Endothelial cell of umbilical vein (primary cell): ENCODE measurements around the gene TBX21.

Experiments
- FOS ChIP-seq: IDR thresholded peaks from 2 replicates; pipeline ENCODE4 v1.6.1; 2011; ENCODE audit warnings: mild to moderate bottlenecking, low read length, moderate library complexity, borderline replicate concordance; ENCODE audit not compliant: insufficient read depth
- POLR2A ChIP-seq: IDR thresholded peaks from 2 replicates; pipeline ENCODE4 v1.6.1; 2012; ENCODE audit warnings: low read depth, mild to moderate bottlenecking, control low read depth, low read length
- POLR2AphosphoS5 ChIP-seq: IDR thresholded peaks from 2 replicates; pipeline ENCODE4 v1.6.1; 2012; ENCODE audit warnings: low read depth, mild to moderate bottlenecking, control low read depth, low read length, moderate library complexity; ENCODE audit not compliant: insufficient read depth
- TF ChIP-seq, protein P1 (sequence below), 2 donors: IDR thresholded peaks; 1 replicate in 1 of 2; 2 replicates in 1 of 2; pipeline ENCODE4 v1.5.1; 2011; ENCODE audit warnings: low read length in 2 of 2, mild to moderate bottlenecking in 2 of 2, moderate library complexity in 2 of 2, control low read depth in 1 of 2, inconsistent platforms in 1 of 2, low read depth in 1 of 2; ENCODE audit not compliant: insufficient read depth in 1 of 2; ENCODE audit errors: extremely low read depth in 1 of 2
- TF ChIP-seq, protein P2 (sequence below): IDR thresholded peaks from 2 replicates; pipeline ENCODE4 v1.6.1; 2011; ENCODE audit not compliant: insufficient read depth, insufficient read length

DNA sequence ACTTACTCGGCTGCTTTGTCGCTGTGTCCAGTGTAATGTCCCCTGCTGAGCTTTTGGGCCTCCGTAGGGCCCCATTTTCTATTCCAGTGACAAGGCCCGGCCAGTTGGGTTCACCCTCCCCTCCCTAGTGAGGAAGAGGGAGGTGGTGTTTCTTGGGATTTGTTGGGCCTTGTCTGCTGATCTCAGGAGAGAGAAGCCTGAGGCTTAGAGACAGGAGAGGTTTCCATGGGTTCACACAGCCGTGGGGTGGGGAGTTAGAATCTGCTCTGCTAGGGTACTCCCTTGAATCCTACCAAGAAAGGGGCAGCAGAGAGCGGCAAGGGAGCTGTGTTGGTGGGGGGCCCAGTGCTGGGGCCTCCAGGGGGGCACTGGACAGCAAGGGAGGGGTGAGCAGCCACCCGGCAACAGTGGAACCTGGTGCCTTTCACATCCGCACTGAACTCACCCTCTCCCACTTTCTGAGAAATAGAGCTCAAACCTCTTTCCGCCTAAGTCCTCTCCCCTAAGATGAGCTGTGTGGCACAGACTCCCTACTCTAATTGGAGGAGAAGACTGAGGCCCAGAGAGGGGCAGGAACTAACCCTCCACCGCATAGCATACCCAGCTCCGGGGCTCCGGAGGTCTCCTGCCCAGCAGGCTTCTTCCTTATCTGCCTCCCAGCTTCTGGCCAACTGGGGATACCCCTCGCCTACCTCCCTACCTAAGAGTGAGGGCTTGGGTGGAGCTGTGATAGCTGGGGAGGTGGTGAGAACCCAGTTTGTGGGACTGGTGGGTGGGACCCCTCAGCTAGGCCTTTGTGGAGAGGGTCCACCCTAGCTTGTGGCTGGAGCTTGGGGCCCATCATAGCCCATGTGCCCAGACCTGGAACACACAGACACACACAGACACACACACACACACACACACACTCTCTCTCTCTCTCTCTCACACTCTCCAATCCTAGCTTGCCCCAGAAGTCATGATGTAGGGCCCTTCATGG lies 32.3 kb upstream of the TBX21 start:
- TF ChIP-seq, protein P1, sequence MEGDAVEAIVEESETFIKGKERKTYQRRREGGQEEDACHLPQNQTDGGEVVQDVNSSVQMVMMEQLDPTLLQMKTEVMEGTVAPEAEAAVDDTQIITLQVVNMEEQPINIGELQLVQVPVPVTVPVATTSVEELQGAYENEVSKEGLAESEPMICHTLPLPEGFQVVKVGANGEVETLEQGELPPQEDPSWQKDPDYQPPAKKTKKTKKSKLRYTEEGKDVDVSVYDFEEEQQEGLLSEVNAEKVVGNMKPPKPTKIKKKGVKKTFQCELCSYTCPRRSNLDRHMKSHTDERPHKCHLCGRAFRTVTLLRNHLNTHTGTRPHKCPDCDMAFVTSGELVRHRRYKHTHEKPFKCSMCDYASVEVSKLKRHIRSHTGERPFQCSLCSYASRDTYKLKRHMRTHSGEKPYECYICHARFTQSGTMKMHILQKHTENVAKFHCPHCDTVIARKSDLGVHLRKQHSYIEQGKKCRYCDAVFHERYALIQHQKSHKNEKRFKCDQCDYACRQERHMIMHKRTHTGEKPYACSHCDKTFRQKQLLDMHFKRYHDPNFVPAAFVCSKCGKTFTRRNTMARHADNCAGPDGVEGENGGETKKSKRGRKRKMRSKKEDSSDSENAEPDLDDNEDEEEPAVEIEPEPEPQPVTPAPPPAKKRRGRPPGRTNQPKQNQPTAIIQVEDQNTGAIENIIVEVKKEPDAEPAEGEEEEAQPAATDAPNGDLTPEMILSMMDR (IDR thresholded peaks at IDR 0.05; ENCODE audit: extremely low read depth in 1 of 2, insufficient read depth in 1 of 2, low read depth in 1 of 2, low read length in 2 of 2) = no peak
- TF ChIP-seq POLR2A = no peak
- TF ChIP-seq, protein P2, sequence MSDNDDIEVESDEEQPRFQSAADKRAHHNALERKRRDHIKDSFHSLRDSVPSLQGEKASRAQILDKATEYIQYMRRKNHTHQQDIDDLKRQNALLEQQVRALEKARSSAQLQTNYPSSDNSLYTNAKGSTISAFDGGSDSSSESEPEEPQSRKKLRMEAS = no peak
- TF ChIP-seq POLR2AphosphoS5 = no peak
- no peak for TF ChIP-seq FOS
